Measurements from ENCODE around the gene SCN8A. TPM values are rescaled to one million over a fixed set of nuclear protein-coding genes. Genes with fewer than 3 reads are reported as not detected.

SCN8A gene
- total and polyA plus RNA-seq, 7 donors: under 0.01 to 2.1 (median 0.71) TPM

DNA sequence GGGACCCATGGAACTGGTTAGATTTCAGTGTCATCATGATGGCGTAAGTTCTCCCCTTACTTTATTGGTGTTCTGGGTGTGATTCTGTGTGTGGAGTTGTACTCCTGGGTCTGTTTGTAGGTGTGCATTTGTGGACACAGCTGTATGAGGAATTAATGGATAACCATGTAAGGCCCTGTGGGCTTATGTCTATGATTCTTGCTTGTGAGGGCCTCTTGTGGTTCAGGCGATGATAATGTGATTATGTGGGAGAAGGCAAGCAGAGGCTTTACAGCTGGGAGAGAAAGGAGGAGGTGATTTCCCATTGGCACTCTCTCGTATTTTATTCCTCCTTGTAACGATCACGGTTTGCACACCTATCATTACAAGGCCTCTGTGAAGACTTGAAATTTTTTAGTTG, 96.1 kb downstream of the SCN8A start:
- DNase-seq: no peak
- Histone ChIP-seq H3K9me3 (no peaks in the 10 kb centered on the region), H3K27ac (no peak overlapping the region), H3K36me3 (no peaks in the 10 kb centered on the region), H3K4me1 (peaks cover 0 to 9% (median 0%) of the 10 kb centered on the region in 4 donors), H3K27me3 (no peaks in the 10 kb centered on the region), H3K4me3 (no peak overlapping the region)
- WGBS, 2 donors: 14 to 75% methylated on average over 5 of the region's 5 CpGs
- intact Hi-C loops (cut with DNase I): no loop called here
- no peak for TF ChIP-seq CTCF (IDR thresholded peaks at IDR 0.05)
- TF ChIP-seq POLR2A (IDR thresholded peaks at IDR 0.05): no peak
- no peak for TF ChIP-seq POLR2AphosphoS5 (IDR thresholded peaks at IDR 0.05)
- no peak for TF ChIP-seq EP300 (IDR thresholded peaks at IDR 0.05)

DNA sequence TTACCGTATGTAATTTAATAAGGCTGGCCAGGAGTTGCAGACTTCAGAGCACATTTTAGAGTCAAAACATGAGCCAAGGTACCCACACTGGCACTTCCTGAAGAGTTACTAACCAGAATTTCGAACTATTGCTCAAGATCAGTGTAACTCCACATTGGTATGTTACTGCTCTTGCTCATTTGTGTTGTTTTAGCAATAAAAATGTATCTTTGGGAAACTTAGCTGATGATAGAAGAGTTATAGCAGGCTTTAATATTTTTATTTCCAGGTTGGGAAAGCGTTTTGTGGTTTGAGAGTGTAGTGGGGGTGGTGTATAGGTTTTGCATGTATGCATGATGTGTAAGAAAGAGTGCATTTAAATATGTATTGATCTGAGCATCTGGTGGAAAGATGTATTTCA, 96.6 kb downstream of the SCN8A start:
- Histone ChIP-seq H3K4me3 (no peak overlapping the region), H3K36me3 (no peaks in the 10 kb centered on the region), H3K9me3 (no peaks in the 10 kb centered on the region), H3K27ac (no peak overlapping the region), H3K4me1 (peaks cover 0 to 9% (median 0%) of the 10 kb centered on the region in 4 donors), H3K27me3 (no peaks in the 10 kb centered on the region)
- intact Hi-C loops (cut with DNase I): no loop called here
- 14 to 62% methylated on average over 3 of the region's 3 CpGs for WGBS, 2 donors
- no peak for DNase-seq
- no peak for TF ChIP-seq EP300 (IDR thresholded peaks at IDR 0.05)
- no peak for TF ChIP-seq CTCF (IDR thresholded peaks at IDR 0.05)
- no peak for TF ChIP-seq POLR2AphosphoS5 (IDR thresholded peaks at IDR 0.05)
- TF ChIP-seq POLR2A (IDR thresholded peaks at IDR 0.05): no peak

GRCh38 chr12:51689983-51690382, 99.0 kb downstream of the SCN8A start:
- TF ChIP-seq POLR2A (IDR thresholded peaks at IDR 0.05) (no peak), POLR2AphosphoS5 (IDR thresholded peaks at IDR 0.05) (no peak), EP300 (IDR thresholded peaks at IDR 0.05) (no peak), CTCF (IDR thresholded peaks at IDR 0.05) (no peak)
- 46 to 77% methylated on average over 4 of the region's 4 CpGs for WGBS, 2 donors
- intact Hi-C loops (cut with DNase I): no loop called here
- Histone ChIP-seq H3K9me3 (no peaks in the 10 kb centered on the region), H3K27me3 (no peaks in the 10 kb centered on the region), H3K36me3 (no peaks in the 10 kb centered on the region), H3K27ac (no peak overlapping the region), H3K4me3 (no peak overlapping the region), H3K4me1 (no peaks in the 10 kb centered on the region)
- no peak for DNase-seq

- TF ChIP-seq POLR2A (IDR thresholded peaks at IDR 0.05): no peak
- no peak for TF ChIP-seq POLR2AphosphoS5 (IDR thresholded peaks at IDR 0.05)
- TF ChIP-seq CTCF (IDR thresholded peaks at IDR 0.05): no peak
- no peak for TF ChIP-seq EP300 (IDR thresholded peaks at IDR 0.05)
- DNase-seq: no peak
- Histone ChIP-seq H3K4me3 (no peak overlapping the region), H3K4me1 (no peaks in the 10 kb centered on the region), H3K27me3 (no peaks in the 10 kb centered on the region), H3K9me3 (no peaks in the 10 kb centered on the region), H3K36me3 (no peaks in the 10 kb centered on the region), H3K27ac (no peak overlapping the region)
- intact Hi-C loops (cut with DNase I): no loop called here
- 70 to 86% methylated on average over 2 of the region's 2 CpGs for WGBS, 2 donors
Observed at GRCh38 chr12:51692016-51692415, 101.0 kb downstream of the SCN8A start.

DNA sequence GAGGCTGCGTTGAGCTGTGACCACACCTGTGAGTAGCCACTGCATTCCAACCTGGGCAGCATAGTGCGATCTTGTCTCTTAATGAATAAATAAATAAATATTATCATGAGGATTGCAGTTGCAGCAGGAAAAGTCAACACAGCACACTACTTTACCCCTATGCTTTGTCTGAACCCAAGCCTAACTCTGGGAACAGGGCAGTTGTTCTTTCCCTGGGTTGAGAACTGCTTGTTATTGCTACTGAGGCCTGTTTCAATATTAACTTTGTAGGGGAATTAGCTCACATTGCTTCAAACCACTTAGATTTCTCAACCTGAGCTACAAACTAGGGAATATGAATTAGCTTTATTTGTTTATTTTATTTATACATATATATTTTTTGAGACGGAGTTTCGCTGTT, 102.5 kb downstream of the SCN8A start:
- intact Hi-C loops (cut with DNase I): no loop called here
- 95 to 98% methylated on average over 4 of the region's 4 CpGs for WGBS, 2 donors

More for the DNA sequence above, 102.5 kb downstream of the SCN8A start:
- no peak for DNase-seq
- Histone ChIP-seq H3K4me3 (no peak overlapping the region), H3K27ac (no peak overlapping the region), H3K27me3 (no peaks in the 10 kb centered on the region), H3K36me3 (no peaks in the 10 kb centered on the region), H3K4me1 (no peaks in the 10 kb centered on the region), H3K9me3 (no peaks in the 10 kb centered on the region)
- TF ChIP-seq POLR2AphosphoS5 (IDR thresholded peaks at IDR 0.05) (no peak), POLR2A (IDR thresholded peaks at IDR 0.05) (no peak), CTCF (IDR thresholded peaks at IDR 0.05) (no peak), EP300 (IDR thresholded peaks at IDR 0.05) (no peak)
